Frontal cortex (tissue), 4 donors: ENCODE results near the gene FOXK2. TPM values are rescaled to one million over a fixed set of nuclear protein-coding genes. Genes with fewer than 3 reads are reported as not detected.

Experiments used
- DNase-seq, 2 donors: peaks; one replicate each; pipeline ENCODE4 v3.0.0; 2012; ENCODE audit warnings: low spot score in 2 of 2
- FAIRE-seq: peaks from 2 replicates; lab custom pipeline; 2012; peaks lifted over from hg19 to GRCh38; lab: Jason Lieb, UNC
- total RNA-seq: library from RNA; depleted of rRNA; stranded (reverse); fragments of >200 nt; gene quantifications from one replicate; pipeline ENCODE4 v1.2.3, GENCODE V29; 2014
- donor health status: control.
- donor health status: control.
- donor health status: control.

FOXK2 gene
- total RNA-seq, 1 donor from 2014 or later: 40.8 TPM

- no peak for FAIRE-seq
Measured at GRCh38 chr17:82650723-82651122, 131.2 kb downstream of the FOXK2 start.

GRCh38 chr17:82653651-82654528 lies 134.4 kb downstream of the FOXK2 start:
- FAIRE-seq (no peak), DNase-seq (no peak)

More at GRCh38 chr17:82650723-82651122, 131.2 kb downstream of the FOXK2 start:
- no peak for DNase-seq

Other genes starting within 250 kb of the FOXK2 start
- gene CSNK1D, start 246.0 kb upstream of the FOXK2 start, total RNA-seq: 22.8 TPM
- gene CD7, start 202.1 kb upstream of the FOXK2 start, total RNA-seq: not detected
- 4.9 TPM for gene SECTM1, start 186.0 kb upstream of the FOXK2 start, total RNA-seq
- gene TEX19, start 160.5 kb upstream of the FOXK2 start, total RNA-seq: not detected
- gene UTS2R, start 148.0 kb upstream of the FOXK2 start, total RNA-seq: not detected
- gene HEXD, start 101.4 kb upstream of the FOXK2 start, total RNA-seq: 14.3 TPM
- gene OGFOD3, start 101.1 kb upstream of the FOXK2 start, total RNA-seq: 15.9 TPM
- gene CYBC1, start 69.0 kb upstream of the FOXK2 start, total RNA-seq: 19.2 TPM
- 42.8 TPM for gene NARF, start 61.0 kb upstream of the FOXK2 start, total RNA-seq
- gene WDR45B, start 128.7 kb downstream of the FOXK2 start, total RNA-seq: 45.2 TPM
- 18.3 TPM for gene RAB40B, start 179.0 kb downstream of the FOXK2 start, total RNA-seq
- 24.1 TPM for gene FN3KRP, start 197.0 kb downstream of the FOXK2 start, total RNA-seq
- 9.8 TPM for gene FN3K, start 215.9 kb downstream of the FOXK2 start, total RNA-seq
- 73.8 TPM for gene TBCD, start 232.3 kb downstream of the FOXK2 start, total RNA-seq